Stomach (tissue), 9 donors: ENCODE results near the gene LINGO4. TPM values are rescaled to one million over a fixed set of nuclear protein-coding genes. Genes with fewer than 3 reads are reported as not detected.
"Not testable (repeated sequence)": the region's sequence is repeated elsewhere in the genome, so short reads cannot be mapped to it uniquely, and the experiment has no call there.

ENCODE experiments used
- DNase-seq, 2 donors: peaks; one replicate each; pipeline versions ENCODE4 v3.0.0 to v3.0.0-alpha.2; 2013 to 2019
- H3K27ac ChIP-seq, 5 donors: fragments of 200-600 bp in 4 of 5; sonication (generic) in 4 of 5; one replicate each; pipeline ENCODE4 v1.5.1; 2013 to 2019; ENCODE audit warnings: mild to moderate bottlenecking in 1 of 5, moderate library complexity in 1 of 5
- H3K27me3 ChIP-seq, 3 donors: fragments of 200-600 bp; sonication (generic); one replicate each; pipeline ENCODE4 v1.5.1; 2017 to 2019; ENCODE audit warnings: mixed run types in 1 of 3
- H3K36me3 ChIP-seq, 4 donors: fragments of 200-600 bp; sonication (generic); 1 replicate in 3 of 4; 2 replicates in 1 of 4; pipeline ENCODE4 v1.5.1; 2016 to 2019
- H3K4me1 ChIP-seq, 4 donors: fragments of 200-600 bp; sonication (generic); one replicate each; pipeline ENCODE4 v1.5.1; 2016 to 2019
- H3K4me3 ChIP-seq, 4 donors: fragments of 200-600 bp; sonication (generic) in 3 of 4; one replicate each; pipeline ENCODE4 v1.5.1; 2016 to 2019; ENCODE audit warnings: mild to moderate bottlenecking in 1 of 4
- H3K9me3 ChIP-seq, 4 donors: fragments of 200-600 bp; sonication (generic); one replicate each; pipeline ENCODE4 v1.5.1; 2016 to 2019
- EP300 ChIP-seq: sonication (generic); formaldehyde crosslinking; IDR thresholded peaks from one replicate; pipeline ENCODE4 v1.6.1; 2017; ENCODE audit warnings: antibody characterized with exemption
- POLR2A ChIP-seq, 4 donors: fragments of 450-650 bp; IDR thresholded peaks; one replicate each; pipeline ENCODE4 v1.6.1; 2016; ENCODE audit warnings: antibody characterized with exemption in 4 of 4, control low read depth in 2 of 4, mild to moderate bottlenecking in 1 of 4, moderate library complexity in 1 of 4
- POLR2AphosphoS5 ChIP-seq, 3 donors: sonication (generic); formaldehyde crosslinking; IDR thresholded peaks; one replicate each; pipeline ENCODE4 v1.6.1; 2016; ENCODE audit warnings: antibody characterized with exemption in 3 of 3
- WGBS, 5 donors: extraction: QIAGEN DNeasy Blood & Tissue Kit in 3 of 5; methylation state at CpG; one replicate each; pipeline versions ENCODE4 v1.1.5 to v1.1.7; 2013 to 2018; 5-methylcytosine and 5-hydroxymethylcytosine counted together
- intact Hi-C: fragments of 100-400 bp; cut with DNase I; formaldehyde crosslinking; loops from one replicate; pipeline ENCODE4 v1.15.1; 2023; ENCODE audit warnings: low total_unique reads
- polyA plus RNA-seq, 3 donors: library from polyadenylated mRNA; stranded (reverse); fragments of 200-250 nt; gene quantifications; one replicate each; pipeline ENCODE4 v1.2.3, GENCODE V29; 2013
- total RNA-seq, 5 donors: library from RNA; depleted of rRNA; stranded (reverse); fragments of >200 nt; gene quantifications; one replicate each; pipeline versions ENCODE4 v1.1.0 to v1.2.3, GENCODE V29; 2014 to 2016
- TF ChIP-seq, protein P1 (sequence below), 7 experiments: fragments of 450-650 bp in 4 of 7; fragments of 200-600 bp in 3 of 7; sonication (generic) in 3 of 7; IDR thresholded peaks; one replicate each; pipeline ENCODE4 v1.5.1; 2016 to 2019; ENCODE audit warnings: antibody characterized with exemption in 7 of 7, control low read depth in 2 of 7, mild to moderate bottlenecking in 1 of 7
- donor health status: healthy with polysubstance abuse.
- donor health status: Bipolar disorder and iron deficiency.
- donor health status: healthy.

The LINGO4 gene
- total and polyA plus RNA-seq, 8 donors = 0.06 to 3.2 TPM; not detected in 6

DNA sequence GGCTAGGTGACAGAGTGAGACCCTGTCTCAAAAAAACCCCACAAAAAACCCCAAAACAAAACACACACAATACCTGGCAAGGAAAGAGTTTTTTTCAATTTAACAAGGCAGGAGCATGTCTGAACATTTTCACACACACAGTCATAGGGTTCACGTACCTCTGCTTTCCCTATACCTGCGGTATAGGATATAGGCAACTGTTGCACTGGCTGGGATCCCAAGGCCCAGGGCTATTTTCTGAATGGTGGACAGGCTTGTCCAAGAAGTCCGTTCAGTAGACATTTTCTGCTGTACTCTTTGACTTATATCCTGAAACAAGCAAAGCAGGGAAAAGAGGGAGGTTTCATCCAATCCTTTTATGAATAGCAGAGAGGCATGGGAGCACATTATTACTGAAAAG lies 22.5 kb downstream of the LINGO4 start:
- intact Hi-C loops = no loop called here
- Histone ChIP-seq H3K4me3 (no peak overlapping the region), H3K27me3 (no peaks in the 10 kb centered on the region), H3K36me3 (peaks cover 0 to 48% (median 34%) of the 10 kb centered on the region in 4 donors), H3K9me3 (no peaks in the 10 kb centered on the region), H3K4me1 (no peaks in the 10 kb centered on the region), H3K27ac (no peak overlapping the region)
- TF ChIP-seq, protein P1, sequence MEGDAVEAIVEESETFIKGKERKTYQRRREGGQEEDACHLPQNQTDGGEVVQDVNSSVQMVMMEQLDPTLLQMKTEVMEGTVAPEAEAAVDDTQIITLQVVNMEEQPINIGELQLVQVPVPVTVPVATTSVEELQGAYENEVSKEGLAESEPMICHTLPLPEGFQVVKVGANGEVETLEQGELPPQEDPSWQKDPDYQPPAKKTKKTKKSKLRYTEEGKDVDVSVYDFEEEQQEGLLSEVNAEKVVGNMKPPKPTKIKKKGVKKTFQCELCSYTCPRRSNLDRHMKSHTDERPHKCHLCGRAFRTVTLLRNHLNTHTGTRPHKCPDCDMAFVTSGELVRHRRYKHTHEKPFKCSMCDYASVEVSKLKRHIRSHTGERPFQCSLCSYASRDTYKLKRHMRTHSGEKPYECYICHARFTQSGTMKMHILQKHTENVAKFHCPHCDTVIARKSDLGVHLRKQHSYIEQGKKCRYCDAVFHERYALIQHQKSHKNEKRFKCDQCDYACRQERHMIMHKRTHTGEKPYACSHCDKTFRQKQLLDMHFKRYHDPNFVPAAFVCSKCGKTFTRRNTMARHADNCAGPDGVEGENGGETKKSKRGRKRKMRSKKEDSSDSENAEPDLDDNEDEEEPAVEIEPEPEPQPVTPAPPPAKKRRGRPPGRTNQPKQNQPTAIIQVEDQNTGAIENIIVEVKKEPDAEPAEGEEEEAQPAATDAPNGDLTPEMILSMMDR (IDR thresholded peaks at IDR 0.05) = no peak
- TF ChIP-seq POLR2AphosphoS5 (IDR thresholded peaks at IDR 0.05) (no peak), POLR2A (IDR thresholded peaks at IDR 0.05) (no peak), EP300 (no peak)
- WGBS, 5 donors = 87 to 94% (median 90%) methylated on average over 3 of the region's 3 CpGs
- no peak for DNase-seq

DNA sequence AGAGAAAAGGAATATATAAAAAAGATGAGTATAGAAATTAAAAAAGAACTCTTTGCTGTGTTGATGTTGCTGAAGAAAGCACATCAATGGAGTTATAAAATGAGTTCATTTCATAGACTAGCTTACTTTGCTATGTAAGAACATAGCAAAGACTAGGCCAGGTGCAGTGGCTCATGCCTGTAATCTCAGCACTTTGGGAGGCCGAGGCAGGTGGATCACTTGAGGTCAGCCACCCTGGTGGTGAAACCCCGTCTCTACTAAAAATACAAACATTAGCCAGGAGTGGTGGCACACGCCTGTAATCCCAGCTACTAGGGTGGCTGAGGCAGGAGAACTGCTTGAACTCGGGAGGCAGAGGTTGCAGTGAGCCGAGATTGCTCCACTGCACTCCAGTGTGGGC lies 23.2 kb downstream of the LINGO4 start:
- H3K36me3 ChIP-seq = peaks cover 0 to 53% (median 38%) of the 10 kb centered on the region in 4 donors
- intact Hi-C loops, DNase-seq, H3K4me3 ChIP-seq, H3K4me1 ChIP-seq, H3K9me3 ChIP-seq, H3K27me3 ChIP-seq, H3K27ac ChIP-seq: not testable (repeated sequence)
- WGBS, 5 donors = 77 to 84% (median 81%) methylated on average over 5 of the region's 5 CpGs

DNA sequence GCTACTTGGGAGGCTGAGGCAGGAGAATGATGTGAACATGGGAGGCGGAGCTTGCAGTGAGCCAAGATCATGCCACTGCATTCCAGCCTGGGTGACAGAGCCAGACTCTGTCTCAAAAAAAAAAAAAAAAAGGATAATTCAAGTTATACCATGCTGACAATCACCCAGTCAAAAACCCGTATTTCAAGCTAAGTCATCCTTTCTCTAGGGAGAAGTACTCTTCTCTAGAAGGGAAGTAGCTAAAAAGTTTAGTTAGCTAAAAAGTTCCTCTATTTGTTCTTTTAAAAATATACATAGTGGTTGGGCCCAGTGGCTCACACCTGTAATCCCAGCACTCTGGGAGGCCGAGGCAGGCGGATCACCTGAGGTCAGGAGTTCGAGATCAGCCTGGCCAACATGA lies 24.5 kb downstream of the LINGO4 start:
- H3K4me1 ChIP-seq, H3K9me3 ChIP-seq, H3K27ac ChIP-seq, intact Hi-C loops, DNase-seq, H3K27me3 ChIP-seq, H3K4me3 ChIP-seq: not testable (repeated sequence)
- WGBS, 5 donors = 93 to 99% (median 95%) methylated on average over 5 of the region's 5 CpGs
- peaks cover 2 to 66% (median 49%) of the 10 kb centered on the region in 4 donors for H3K36me3 ChIP-seq

DNA sequence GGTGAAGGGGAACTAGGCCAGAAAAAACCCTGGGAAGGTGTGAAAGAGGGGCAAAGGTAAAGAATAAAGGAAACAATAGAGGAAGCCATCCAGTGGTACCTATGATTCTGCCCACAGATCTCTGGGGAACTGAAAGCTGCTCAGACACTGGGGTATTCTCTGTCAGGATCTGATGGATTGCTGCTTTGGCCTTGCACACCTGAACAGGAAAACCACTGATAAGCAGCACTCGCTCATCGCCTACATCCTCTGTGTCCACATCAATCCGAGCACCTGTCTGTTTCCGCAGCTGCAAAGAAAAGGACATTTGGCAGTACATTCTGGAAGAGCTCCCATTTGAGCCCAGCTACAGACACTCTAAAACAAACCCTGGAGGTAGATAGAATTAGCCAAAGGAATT lies 25.4 kb downstream of the LINGO4 start:
- Histone ChIP-seq H3K27ac (no peak overlapping the region), H3K36me3 (peaks cover 10 to 74% (median 58%) of the 10 kb centered on the region in 4 donors), H3K4me1 (no peaks in the 10 kb centered on the region), H3K4me3 (no peak overlapping the region), H3K9me3 (no peaks in the 10 kb centered on the region), H3K27me3 (no peaks in the 10 kb centered on the region)
- TF ChIP-seq EP300 (no peak), POLR2A (IDR thresholded peaks at IDR 0.05) (no peak), POLR2AphosphoS5 (IDR thresholded peaks at IDR 0.05) (no peak)
- TF ChIP-seq, protein P1 (IDR thresholded peaks at IDR 0.05) = no peak
- intact Hi-C loops = no loop called here
- WGBS, 5 donors = 85 to 89% (median 88%) methylated on average over 4 of the region's 4 CpGs
- no peak for DNase-seq

DNA sequence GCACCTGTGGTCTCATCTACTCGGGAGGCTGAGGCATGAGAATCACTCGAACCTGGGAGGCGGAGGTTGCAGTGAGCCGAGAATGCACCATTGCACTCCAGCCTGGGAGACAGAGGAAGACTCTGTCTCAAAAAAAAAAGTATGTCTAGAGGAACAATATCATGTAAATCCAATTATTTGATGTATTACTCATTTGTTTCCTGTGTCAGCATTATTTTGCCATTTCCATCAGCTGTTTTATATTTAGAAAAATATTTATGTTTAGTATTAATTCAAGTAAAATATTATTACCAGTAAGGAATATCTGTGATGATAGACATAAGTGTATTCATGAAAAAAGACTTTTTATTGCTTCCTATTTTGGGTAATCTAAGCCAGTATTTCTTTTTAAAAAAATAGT lies 27.9 kb downstream of the LINGO4 start:
- Histone ChIP-seq H3K4me3 (no peak overlapping the region), H3K4me1 (no peaks in the 10 kb centered on the region), H3K9me3 (no peaks in the 10 kb centered on the region), H3K36me3 (peaks cover 10 to 91% (median 77%) of the 10 kb centered on the region in 4 donors), H3K27me3 (no peaks in the 10 kb centered on the region), H3K27ac (no peak overlapping the region)
- WGBS, 5 donors = 74 to 100% (median 96%) methylated on average over 4 of the region's 4 CpGs
- TF ChIP-seq POLR2A (IDR thresholded peaks at IDR 0.05) (no peak), EP300 (no peak), POLR2AphosphoS5 (IDR thresholded peaks at IDR 0.05) (no peak)
- TF ChIP-seq, protein P1 (IDR thresholded peaks at IDR 0.05) = no peak
- no peak for DNase-seq
- intact Hi-C loops = no loop called here
